PFSK-1 (cell line): Measurements from ENCODE around the gene SCYGR8.

Source experiments
- FOXP2 ChIP-seq: optimal IDR thresholded peaks from 2 replicates; pipeline ENCODE3; 2011; ENCODE audit warnings: borderline replicate concordance, control low read depth, inconsistent platforms; ENCODE audit not compliant: insufficient read depth; ENCODE audit errors: extremely low read length, extremely low read depth
- POLR2AphosphoS5 ChIP-seq: IDR thresholded peaks from 2 replicates; pipeline ENCODE4 v1.6.1; 2012; ENCODE audit warnings: low read depth, mild to moderate bottlenecking, control low read depth, low read length, moderate library complexity
- REST ChIP-seq, 2 experiments: IDR thresholded peaks; 2 replicates each; pipeline versions ENCODE4 v1.6.1 to v1.8.0; 2011 to 2012; ENCODE audit warnings: low read depth in 2 of 2, low read length in 2 of 2, control low read depth in 1 of 2, inconsistent platforms in 1 of 2, mild to moderate bottlenecking in 1 of 2, moderate library complexity in 1 of 2; ENCODE audit not compliant: insufficient read depth in 1 of 2
- SIN3A ChIP-seq: IDR thresholded peaks from 2 replicates; pipeline ENCODE4 v1.6.1; 2012; ENCODE audit warnings: mild to moderate bottlenecking, low read length, moderate library complexity, borderline replicate concordance; ENCODE audit not compliant: insufficient read depth
- TAF1 ChIP-seq: IDR thresholded peaks from 2 replicates; pipeline ENCODE4 v1.6.1; 2012; ENCODE audit warnings: low read length, control low read depth, borderline replicate concordance; ENCODE audit not compliant: insufficient read depth

- TF ChIP-seq POLR2AphosphoS5 (no peak), SIN3A (no peak), REST (IDR thresholded peaks at IDR 0.05; ENCODE audit: insufficient read depth in 1 of 2, low read depth in 2 of 2, low read length in 2 of 2) (no peak), FOXP2 (no peak), TAF1 (no peak)
These were observed 38.8 kb upstream of the SCYGR8 start for GRCh38 chr2:227706859-227707258.
